GM18907 (cell line): ENCODE measurements around the gene HOXC13.

Experiments used
- ATAC-seq: cut with Tn5 transposase; IDR thresholded peaks from one replicate; pipeline ENCODE4 v1.9.1; 2021; ENCODE audit warnings: mild to moderate bottlenecking, moderate library complexity; ENCODE audit not compliant: unreplicated experiment

Gene HOXC13, protein sequence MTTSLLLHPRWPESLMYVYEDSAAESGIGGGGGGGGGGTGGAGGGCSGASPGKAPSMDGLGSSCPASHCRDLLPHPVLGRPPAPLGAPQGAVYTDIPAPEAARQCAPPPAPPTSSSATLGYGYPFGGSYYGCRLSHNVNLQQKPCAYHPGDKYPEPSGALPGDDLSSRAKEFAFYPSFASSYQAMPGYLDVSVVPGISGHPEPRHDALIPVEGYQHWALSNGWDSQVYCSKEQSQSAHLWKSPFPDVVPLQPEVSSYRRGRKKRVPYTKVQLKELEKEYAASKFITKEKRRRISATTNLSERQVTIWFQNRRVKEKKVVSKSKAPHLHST

DNA sequence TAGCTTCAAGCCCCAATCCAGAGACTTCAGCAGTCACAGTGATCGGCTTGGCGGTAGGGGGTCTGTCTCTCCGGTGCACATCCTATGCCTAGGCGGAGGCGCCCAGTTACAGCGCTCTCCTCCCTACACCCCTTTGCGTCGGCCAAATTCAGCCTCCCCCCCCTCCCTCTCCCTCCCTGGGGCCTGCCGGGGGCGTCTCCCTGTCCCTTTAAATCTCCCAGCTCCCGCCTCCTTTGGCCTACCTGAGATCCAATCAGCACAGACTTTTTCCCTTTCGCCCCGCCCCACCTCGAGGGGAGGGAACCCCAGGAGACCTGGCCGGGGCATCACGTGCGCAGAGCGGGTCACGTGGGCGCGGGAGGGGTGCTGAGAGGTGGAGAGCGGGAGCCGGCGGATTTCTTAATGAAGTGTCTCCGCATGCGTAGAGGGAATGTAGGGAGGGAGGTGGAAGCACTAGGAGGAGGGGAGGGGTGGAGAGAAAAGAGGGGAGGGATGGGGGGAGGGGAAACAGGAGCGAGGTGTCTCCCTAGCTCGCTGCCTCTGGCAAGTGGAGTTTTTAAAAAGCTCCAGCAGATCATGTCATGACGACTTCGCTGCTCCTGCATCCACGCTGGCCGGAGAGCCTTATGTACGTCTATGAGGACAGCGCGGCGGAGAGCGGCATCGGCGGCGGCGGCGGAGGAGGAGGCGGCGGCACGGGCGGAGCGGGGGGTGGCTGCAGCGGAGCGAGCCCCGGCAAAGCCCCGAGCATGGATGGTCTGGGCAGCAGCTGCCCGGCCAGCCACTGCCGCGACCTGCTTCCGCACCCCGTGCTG lies at the start of gene HOXC13:
TSS of gene HOXC13 (plus strand) at position 506 of the 815 bp plus-strand sequence. CDS start at position 582, 76 bp downstream.
- ATAC-seq: no peak

DNA sequence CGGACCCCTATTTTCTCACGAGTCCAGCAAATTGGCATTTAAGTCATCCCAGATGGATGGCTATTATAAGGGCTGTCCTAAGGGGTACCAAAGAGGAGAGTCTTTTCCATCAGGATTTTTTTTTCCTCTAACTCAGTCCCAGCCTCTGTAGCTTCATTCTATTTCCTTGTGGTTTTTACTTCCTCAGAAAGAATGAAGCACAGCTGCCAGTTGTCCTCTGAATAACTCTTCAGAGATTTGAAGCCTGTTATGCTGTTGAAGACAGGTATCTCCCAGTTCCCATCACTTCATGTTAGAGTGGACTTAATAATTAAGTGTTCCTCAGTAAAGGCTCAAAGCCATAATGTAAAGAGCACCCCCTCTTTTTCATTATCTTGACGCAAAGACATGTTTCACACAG lies 48.5 kb upstream of the HOXC13 start:
- ATAC-seq: no peak

DNA sequence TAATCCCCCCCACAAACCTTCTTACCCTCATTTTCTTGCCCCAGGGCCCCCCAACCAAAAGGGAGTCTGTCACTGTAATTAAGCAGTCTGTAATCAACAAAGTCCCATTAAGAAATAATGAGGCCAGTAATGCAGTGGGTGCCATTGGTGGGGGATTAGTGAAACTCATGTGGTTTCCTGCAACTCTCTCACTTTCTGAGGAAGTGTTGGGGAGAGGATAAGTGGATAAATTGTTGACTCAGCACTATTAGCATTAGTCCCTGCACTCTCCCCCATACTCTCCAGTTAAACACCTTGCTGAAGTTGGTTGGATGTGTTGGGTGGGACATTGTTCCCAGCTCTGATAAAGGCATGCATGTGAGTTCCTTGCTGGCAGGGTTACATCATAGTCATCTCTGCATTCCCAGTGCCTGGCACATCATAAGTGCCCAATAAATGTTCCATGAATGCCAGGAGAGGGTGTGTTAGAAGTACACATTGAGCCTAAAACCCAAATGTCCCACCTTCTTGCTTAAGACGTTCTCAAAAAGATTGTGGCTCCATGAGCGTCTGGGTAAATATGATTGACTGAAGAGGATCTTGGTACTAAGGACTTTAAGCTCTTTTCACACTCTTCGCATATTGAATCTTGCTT lies 45.8 kb upstream of the HOXC13 start:
- no peak for ATAC-seq

DNA sequence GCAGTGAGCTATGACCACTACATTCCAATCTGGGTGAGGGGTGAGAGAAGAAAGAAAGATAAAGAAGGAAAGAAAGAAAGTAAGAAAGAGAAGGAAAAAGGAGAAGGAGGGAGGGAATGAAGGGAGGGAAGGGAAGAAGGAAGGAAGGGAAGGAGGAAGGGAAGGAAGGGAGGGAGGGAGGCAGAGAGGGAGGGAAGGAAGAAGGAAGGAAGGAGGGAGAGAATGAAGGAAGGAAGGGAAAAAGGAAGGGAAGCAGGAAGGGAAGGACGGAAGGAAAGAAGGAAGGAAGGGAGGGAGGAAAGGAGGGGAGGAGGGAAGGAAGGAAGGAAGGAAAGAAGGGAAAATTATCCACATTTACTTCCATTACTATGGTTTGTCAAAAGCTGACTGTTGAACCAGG lies 39.4 kb upstream of the HOXC13 start:
- ATAC-seq: no peak

DNA sequence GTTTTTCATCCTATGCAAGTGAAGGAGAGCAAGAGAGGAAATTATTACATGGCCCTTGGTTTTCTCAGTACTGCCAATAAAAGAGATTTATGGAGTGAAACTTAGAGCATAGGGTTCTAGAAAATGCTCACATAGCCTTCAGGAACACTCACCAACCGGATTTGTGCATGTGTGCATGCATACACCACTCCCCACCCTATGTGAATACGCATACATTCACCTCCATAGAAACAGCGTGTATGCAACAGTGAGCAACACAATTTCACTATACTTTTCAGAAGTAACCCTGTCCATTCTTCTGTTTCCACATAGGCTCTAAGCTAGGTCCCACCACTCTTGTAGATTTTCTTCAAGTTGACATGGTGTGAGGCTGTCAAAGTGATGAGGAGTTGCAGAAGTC lies 31.5 kb upstream of the HOXC13 start:
- ATAC-seq: no peak

DNA sequence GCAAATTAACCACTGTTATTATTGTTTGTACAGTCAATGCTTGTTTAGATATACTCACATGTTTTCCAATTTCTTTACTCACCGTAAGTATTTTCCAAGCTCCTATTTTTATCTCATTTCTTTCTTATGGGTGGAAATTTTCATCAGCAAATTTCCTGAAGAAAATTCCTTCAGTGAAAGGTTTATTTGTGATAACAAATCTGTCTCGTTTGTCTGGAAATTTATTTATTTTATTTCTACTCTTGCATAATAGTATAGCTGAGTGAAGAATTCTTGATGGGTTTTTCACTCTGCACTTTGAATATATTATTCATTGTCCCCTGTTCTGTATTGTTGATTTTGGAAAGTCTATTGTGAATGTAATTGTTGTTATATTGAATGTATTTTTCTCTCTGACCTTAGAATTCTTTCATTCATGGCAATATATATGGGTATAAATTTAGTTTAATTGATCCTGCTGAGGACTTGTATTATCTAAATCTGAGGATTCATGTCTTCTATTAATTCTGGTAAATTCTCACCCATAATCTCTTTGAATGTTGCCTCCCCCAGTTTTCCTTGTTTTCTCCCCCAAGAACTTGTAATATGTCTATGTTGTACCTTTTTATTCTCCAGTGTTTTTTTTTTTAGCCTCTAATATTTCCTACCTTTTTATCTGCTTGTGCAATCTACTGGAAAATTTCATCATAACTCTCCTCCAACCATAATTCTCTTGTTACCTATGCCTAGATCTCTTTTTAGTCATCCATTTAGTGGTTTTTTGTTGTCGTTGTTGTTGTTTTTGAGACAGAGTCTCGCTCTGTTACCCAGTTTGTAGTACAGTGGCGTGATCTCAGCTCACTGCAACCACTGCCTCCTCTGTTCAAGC lies 21.6 kb upstream of the HOXC13 start:
- no peak for ATAC-seq

DNA sequence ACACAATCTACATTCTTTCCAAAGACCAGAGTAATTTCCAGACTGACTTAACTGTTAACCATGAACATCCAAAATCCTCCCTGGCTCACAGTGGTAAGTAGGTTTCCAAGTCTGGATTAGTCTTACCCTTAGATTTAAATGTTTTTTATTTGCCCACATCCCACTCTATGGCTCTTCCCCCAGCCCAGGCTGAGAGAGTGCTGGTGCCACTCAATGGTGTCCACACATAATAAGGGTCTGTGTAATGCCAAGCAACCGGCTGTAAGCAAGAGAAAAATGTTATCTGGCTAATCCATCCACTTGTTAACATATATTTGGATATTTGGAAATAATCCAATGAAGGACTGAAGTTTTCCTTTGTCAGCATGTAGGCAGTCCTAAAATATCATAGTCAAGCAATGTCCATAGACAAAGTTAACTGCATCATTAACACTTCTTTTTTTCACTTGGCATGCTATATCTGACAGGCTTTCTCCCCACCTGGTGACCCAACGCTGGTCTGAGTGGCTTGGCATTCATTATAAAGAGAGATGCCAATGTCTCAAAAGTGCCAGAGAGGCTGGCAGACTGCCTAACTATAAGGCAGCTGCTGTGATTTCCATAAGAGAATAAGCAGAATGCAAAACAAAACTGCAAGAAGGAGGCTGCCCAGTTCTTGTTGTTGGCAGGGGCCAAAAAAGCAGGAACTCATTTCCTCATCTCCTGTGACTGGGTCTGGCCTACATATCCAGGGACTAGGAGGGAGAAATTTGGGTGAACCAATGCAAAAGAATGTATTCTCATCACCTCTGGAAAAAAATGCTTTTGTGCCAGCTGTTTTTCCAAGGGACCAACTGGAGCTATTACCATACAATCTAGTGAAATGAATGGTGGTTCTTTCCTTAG lies 13.9 kb upstream of the HOXC13 start:
- no peak for ATAC-seq

DNA sequence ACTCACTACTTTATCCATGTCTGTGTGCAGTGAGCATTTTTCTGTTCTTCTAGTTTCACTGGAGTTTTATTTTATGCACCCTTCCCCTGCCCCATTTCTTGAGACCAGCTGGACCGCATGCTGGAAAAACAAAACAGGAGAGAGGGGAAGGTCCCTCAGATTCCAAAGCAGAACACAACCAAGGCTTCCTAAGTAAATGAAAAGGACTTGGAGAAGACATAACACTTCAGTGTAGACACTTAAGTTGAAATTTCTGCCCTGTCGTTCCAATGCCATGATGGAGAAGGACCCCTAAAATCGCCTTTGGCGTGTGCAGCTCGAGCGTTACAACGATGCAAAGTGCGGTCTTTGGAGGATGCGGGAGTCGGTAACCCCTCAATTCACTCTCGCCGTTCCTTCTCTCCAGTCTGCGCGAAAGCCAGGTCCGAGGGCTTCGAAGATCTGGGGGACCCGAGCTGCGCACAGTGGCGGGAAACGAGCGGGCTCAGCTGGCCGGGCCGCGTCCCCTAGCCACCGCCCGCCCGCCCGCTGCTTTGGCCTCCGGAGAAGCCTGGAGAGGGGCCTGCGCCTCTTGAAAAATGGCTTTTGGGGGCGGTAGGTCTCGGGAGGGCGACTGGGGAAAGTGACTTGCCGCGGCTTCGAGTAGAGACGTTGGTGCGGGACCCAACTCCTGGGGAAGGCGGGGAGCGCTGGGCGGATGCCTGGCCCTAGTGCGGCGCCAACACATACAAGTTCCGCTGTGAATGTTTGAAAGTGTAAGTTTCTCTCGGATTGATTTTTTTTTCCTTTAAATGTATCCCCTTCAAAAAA lies 11.2 kb upstream of the HOXC13 start:
- no peak for ATAC-seq

DNA sequence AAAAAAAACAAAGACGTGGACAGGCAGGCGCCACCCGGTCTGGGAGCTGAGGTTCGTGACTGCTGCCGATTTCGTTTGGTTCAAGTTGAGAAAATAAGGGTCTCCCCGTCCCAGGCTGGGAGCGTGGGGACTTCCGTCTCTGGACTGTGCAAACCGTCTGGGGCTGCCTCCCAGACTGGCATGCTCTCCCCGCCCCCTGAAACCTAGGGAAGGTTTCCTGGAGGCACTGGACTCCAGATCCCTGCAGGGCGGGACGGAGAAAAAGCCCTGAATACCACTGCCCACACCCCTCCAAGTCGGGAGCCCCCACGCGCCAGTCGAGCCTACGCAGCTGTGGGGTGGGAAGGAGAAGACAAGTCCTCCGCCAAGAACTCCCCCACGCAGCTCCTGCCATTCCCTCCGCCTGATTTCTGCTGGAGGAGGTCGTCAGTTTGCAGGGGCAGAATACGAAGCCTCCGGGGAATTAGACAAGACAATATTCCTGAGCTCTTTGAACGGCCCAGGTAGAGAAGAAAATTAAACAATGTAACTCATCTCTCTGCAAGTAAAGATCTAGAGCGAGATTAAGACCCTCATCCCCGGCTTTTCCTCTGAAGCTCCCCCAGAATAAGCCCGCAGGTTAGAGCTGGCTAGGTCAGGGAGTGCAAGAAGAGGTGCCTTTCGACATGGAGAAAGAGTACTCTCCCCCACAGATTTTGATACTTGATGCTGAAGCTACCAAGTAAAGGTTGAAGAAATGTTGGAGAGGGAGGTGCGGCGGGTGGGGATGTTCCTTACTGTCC lies 10.4 kb upstream of the HOXC13 start:
- no peak for ATAC-seq

DNA sequence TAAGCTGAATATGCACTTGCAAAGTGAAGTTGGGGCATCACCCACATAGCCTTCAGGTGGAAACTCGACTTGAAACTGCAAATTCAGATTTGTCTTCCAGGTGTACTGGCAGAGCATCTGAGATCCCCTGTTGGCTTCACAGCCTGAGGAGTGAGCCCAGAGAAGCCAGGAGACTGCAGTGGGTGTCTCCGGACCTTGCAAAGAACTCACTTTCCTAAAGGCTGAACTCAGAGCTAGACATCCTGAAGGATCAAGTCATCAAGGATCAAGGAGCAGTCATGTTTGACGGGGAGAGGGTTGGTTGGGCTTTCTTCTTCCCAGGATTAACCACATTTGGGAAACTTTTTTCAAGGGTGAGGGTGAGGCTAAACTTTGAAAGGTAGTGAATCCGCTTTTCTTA lies 9.1 kb upstream of the HOXC13 start:
- ATAC-seq: no peak

DNA sequence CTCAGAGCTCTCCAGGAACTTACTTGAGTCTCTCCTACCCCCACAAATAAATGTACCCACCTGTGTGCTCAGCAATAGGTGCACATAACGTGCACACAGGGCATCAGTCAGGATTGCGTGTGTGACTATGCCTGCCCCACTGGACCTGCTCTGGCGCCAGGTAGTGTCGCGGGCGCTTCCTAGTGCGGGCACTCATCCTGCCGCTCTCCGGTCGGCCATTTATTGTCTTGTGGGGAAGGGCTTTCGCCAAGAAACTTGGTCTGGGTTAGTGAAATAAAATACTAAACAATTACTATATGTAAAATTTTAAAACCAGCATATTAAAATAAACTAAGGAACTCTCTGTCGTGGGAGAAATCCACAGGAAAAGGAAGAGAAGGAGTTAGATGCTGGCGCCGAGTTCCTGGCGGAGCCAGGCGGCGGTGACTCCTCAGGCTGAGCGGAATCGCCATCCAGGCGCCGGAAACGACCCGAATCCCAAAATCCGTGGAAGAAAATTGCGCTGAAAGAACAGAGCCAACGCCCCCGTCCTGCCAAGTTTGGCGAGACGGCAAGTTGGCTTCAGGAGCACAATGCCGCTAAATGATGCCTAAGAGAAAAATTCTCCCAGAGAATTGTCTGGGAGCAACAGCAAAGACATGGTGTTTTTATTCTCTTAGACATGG lies 7.9 kb upstream of the HOXC13 start:
- no peak for ATAC-seq

DNA sequence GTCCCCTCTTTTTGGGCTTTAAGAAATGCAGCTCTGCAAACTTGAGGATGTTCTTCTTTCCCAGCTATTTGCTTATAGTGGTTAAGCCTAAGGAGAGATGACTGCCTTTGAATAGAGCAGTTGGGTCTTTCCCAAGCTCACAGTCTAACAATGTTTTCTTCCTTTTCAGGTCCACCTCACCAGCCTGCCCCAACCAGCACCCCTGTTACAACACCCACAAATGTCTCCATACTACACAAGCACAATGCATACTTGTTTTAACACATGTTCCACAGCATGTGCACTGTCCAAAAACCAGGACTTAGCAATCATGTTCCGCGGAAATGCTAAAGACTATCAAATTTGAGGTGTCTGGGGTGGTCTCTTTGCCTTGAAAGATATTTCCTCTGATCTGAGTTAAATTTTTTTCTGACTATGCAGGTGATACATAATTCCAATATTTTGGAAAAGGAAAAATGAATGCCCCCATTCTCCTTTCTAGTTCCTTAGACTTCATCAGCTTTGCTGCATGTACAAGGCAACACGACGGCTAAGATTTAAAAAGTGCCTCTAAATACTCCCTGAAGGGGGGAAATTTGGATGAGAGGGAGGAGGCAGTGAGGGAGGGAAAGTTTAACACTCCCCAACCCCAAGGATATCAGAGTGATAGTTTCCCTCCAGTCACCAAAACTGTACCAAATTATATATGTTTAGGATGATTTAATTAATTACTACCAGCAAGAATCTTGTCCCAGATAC lies 6.6 kb upstream of the HOXC13 start:
- ATAC-seq: no peak

DNA sequence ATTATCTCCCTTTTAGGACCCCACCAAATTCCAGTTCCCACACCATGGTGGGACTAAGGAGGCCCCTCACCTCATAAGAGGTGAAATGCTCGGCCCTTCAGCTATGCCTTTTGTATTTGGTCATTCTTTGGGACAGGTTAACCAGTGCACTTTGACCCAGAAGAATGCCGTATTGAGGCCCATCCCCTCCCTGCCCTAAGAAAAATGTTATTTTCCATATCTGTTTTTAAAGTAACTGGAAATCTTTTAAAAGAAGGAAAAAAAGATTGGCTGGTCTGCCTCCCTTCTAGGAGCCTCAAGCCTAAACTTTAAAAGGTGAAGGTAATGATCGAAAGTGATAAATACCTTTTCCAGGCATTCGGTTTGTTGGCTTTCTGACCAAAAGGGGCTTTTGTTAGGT lies 5.7 kb upstream of the HOXC13 start:
- ATAC-seq: no peak

DNA sequence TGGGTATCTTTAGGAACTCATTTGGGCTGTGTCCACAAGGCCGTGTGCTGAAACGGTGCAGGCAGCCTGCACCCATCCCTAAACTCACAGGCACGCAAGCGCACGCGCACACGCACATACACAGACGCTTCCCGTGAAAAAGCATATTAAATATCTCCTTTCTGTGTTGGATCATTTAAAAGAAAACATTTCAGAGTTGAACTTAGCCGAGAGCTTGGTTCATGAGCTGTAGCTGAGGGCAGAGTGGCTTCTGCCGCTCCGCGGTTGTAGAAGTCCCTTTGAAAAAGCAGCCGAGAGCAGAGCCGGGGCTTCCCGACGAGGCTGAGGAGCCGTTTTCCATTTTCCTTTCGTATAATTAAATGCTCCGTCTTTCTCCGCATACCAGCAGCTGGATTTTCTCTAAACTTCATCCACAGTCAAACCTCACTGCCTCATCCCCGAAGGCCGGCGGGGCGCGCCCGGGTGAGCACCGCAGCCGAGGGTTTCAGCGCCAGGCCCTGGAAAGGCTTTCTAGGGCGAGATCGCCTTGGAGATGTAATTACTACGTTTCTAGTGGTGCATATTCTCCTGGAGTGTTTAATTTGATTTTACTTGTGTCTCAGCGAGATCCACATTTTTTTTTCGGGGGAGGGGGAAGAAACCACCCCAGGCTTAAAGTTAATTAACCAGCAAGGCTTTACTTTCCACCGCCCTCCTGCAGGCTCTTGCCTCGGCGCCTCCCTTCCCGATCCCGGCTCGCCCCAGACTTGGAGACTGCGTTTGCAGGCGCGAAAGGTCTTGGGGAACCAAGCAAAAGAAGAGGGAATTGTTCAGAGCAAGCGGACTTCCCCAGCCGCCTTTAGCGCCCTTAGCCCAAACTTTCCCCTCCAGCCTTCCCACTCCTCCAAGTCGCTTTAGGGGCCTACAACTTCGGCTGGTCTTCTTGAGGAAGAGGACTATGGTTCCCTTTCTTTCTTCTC lies 3.0 kb upstream of the HOXC13 start:
- ATAC-seq: no peak

DNA sequence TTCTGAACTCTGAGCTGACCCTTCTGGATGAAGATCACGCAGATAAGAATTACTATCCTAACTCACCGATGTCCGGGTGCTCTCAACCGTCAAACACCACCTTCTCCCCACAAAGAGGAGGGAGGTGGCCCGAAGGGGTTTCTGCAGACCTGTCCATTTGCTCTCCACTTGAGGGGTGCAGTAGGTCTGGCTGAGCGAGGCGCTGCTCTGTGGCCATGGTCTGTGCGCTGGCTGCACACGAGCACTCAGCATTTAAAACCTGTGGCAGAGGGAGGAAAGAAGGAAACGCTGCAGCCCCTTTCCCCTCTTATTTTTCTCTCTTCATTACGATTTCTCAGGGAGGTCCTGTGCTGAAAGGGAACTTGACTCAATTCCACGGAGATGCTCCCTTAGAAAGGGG lies 1.5 kb upstream of the HOXC13 start:
- no peak for ATAC-seq
